ENCODE data around the gene INSL3. TPM values are rescaled to one million over a fixed set of nuclear protein-coding genes. Genes with fewer than 3 reads are reported as not detected.
A peak's percentile ranks its signal among the peaks of the same experiment; 100 is the strongest.

The INSL3 gene
- total and polyA plus RNA-seq, 2 of the 13 experiments (the other 11 are each of a cell fraction or from before 2014, with no cell fraction given), result 0.30 TPM; not detected in 1

DNA sequence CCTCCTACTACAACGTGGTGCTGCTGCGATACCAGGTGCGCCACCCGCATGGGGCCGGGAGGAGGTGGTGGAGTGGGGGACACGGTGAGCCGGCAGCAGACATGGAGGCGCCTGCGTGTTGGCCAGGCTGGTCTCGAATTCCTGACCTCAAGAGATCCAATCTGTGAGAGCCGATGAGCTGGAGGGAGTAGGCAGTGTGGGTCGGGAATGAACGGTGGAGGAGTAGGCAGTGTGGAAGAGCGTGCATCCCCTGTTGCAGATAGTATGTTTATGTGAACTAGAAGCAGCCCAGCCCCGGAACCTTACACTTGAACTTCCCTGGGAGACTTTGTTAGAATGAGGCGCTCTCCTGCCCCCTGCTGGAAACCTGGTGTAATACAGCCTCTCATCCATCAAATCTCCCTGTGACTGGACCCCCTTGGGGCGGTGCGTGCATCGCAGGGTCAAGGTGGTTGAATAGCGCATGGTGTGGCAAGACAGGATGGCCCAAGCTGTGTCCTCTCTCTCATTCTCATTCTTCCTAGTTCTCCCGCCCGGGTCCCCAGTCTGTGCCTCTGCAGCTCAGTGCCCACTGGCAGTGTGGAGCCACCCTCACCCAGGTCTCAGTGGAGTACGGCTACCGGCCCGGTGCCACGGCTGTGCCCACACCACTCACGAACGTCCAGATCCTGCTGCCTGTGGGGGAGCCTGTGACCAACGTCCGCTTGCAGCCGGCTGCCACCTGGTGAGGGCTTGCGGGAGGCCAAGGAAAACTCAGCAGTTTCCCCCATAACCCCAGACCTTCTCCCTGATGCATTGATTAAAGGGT is 36.9 kb downstream of the INSL3 start (continued):
- no peak for TF ChIP-seq ETV6 (CRISPR knock-in tag; conservative IDR thresholded peaks at IDR 0.05)
- no peak for TF ChIP-seq ZNF710 (CRISPR knock-in tag; IDR thresholded peaks at IDR 0.05; ENCODE audit: borderline replicate concordance)
- no peak for TF ChIP-seq RBM22 (optimal IDR thresholded peaks at IDR 0.05; ENCODE audit: low read length)
- peak; percentile 24; the same call in 1 of the 2 replicates for TF ChIP-seq ZFP91 (CRISPR knock-in tag; IDR thresholded peaks at IDR 0.05; ENCODE audit: borderline replicate concordance)
- TF ChIP-seq, protein P1, sequence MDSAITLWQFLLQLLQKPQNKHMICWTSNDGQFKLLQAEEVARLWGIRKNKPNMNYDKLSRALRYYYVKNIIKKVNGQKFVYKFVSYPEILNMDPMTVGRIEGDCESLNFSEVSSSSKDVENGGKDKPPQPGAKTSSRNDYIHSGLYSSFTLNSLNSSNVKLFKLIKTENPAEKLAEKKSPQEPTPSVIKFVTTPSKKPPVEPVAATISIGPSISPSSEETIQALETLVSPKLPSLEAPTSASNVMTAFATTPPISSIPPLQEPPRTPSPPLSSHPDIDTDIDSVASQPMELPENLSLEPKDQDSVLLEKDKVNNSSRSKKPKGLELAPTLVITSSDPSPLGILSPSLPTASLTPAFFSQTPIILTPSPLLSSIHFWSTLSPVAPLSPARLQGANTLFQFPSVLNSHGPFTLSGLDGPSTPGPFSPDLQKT (CRISPR knock-in tag; IDR thresholded peaks at IDR 0.05; ENCODE audit: borderline replicate concordance), result no peak
- TF ChIP-seq, protein P2, sequence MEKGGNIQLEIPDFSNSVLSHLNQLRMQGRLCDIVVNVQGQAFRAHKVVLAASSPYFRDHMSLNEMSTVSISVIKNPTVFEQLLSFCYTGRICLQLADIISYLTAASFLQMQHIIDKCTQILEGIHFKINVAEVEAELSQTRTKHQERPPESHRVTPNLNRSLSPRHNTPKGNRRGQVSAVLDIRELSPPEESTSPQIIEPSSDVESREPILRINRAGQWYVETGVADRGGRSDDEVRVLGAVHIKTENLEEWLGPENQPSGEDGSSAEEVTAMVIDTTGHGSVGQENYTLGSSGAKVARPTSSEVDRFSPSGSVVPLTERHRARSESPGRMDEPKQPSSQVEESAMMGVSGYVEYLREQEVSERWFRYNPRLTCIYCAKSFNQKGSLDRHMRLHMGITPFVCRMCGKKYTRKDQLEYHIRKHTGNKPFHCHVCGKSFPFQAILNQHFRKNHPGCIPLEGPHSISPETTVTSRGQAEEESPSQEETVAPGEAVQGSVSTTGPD (CRISPR knock-in tag; IDR thresholded peaks at IDR 0.05), result no peak
- TF ChIP-seq ZNF574 (CRISPR knock-in tag; IDR thresholded peaks at IDR 0.05), result no peak
- no peak for TF ChIP-seq ZNF124 (CRISPR knock-in tag; IDR thresholded peaks at IDR 0.05)
- TF ChIP-seq ZNF850 (CRISPR knock-in tag; conservative IDR thresholded peaks at IDR 0.05), result no peak
- no peak for TF ChIP-seq ZNF691 (CRISPR knock-in tag; IDR thresholded peaks at IDR 0.05; ENCODE audit: borderline replicate concordance, low read depth)
- TF ChIP-seq MAFF (IDR thresholded peaks at IDR 0.05; ENCODE audit: low read depth, low read length), result no peak
- 0 out of 2 replicates have a peak, but pooled peaks have one; percentile 16 for TF ChIP-seq ZMYM3 (CRISPR knock-in tag; IDR thresholded peaks at IDR 0.05)
- TF ChIP-seq DPF2 (CRISPR knock-in tag; IDR thresholded peaks at IDR 0.05; ENCODE audit: borderline replicate concordance, low read depth), result no peak
- TF ChIP-seq ISL2 (CRISPR knock-in tag; IDR thresholded peaks at IDR 0.05), result no peak
- TF ChIP-seq ZFP36 (IDR thresholded peaks at IDR 0.05; ENCODE audit: borderline replicate concordance, low read depth, low read length, partially characterized antibody), result no peak
- TF ChIP-seq ZC3H4 (CRISPR knock-in tag; IDR thresholded peaks at IDR 0.05; ENCODE audit: borderline replicate concordance), result no peak
- no peak for TF ChIP-seq ZNF350 (CRISPR knock-in tag; IDR thresholded peaks at IDR 0.05; ENCODE audit: borderline replicate concordance, low read depth)
- TF ChIP-seq SALL1 (CRISPR knock-in tag; IDR thresholded peaks at IDR 0.05), result no peak
